NCI-H2227 (cell line): ENCODE measurements around the gene TOX2.

ENCODE experiments used
- DNase-seq: peaks from one replicate; lab custom pipeline; 2025; ENCODE audit not compliant: unreplicated experiment; lab: John Stamatoyannopoulos, UW

TOX2 gene

GRCh38 chr20:43955750-43956191 is 41.1 kb downstream of the TOX2 start:
- no peak for DNase-seq

- DNase-seq, result no peak
Observed at GRCh38 chr20:43957392-43957791, 42.7 kb downstream of the TOX2 start.

GRCh38 chr20:43958626-43959025 is 44.0 kb downstream of the TOX2 start:
- no peak for DNase-seq

GRCh38 chr20:43959079-43959919 is 44.6 kb downstream of the TOX2 start:
- DNase-seq, result no peak

- DNase-seq, result no peak
Observed at GRCh38 chr20:43959920-43960227, 45.2 kb downstream of the TOX2 start.

- DNase-seq, result no peak
Observed at GRCh38 chr20:43960231-43960630, 45.6 kb downstream of the TOX2 start.

- no peak for DNase-seq
Observed at GRCh38 chr20:43961116-43961515, 46.5 kb downstream of the TOX2 start.

GRCh38 chr20:43961541-43962471 is 47.2 kb downstream of the TOX2 start:
- no peak for DNase-seq

- DNase-seq, result no peak
Observed at GRCh38 chr20:43962530-43962929, 47.9 kb downstream of the TOX2 start.

GRCh38 chr20:43963233-43963632 is 48.6 kb downstream of the TOX2 start:
- no peak for DNase-seq

- no peak for DNase-seq
Observed at GRCh38 chr20:43963872-43964791, 49.5 kb downstream of the TOX2 start.

GRCh38 chr20:43968341-43969000 is 53.8 kb downstream of the TOX2 start:
- no peak for DNase-seq

GRCh38 chr20:43969028-43969447 is 54.4 kb downstream of the TOX2 start:
- no peak for DNase-seq

GRCh38 chr20:43969501-43970182 is 55.0 kb downstream of the TOX2 start:
- peak; percentile 29 for DNase-seq

- no peak for DNase-seq
Observed at GRCh38 chr20:43971267-43971666, 56.6 kb downstream of the TOX2 start.

GRCh38 chr20:43972051-43972450 is 57.4 kb downstream of the TOX2 start:
- DNase-seq, result no peak

GRCh38 chr20:43972692-43973091 is 58.0 kb downstream of the TOX2 start:
- DNase-seq, result no peak

GRCh38 chr20:43973231-43973630 is 58.6 kb downstream of the TOX2 start:
- no peak for DNase-seq

GRCh38 chr20:43973671-43974450 is 59.2 kb downstream of the TOX2 start:
- no peak for DNase-seq
